Dermis lymphatic vessel endothelial cell (primary cell): ENCODE data around the gene PFDN4. TPM values are rescaled to one million over a fixed set of nuclear protein-coding genes. Genes with fewer than 3 reads are reported as not detected.

Source experiments
- total RNA-seq: library from RNA; depleted of rRNA; stranded (reverse); fragments of >200 nt; gene quantifications from 2 replicates; pipeline ENCODE4 v1.2.1, GENCODE V29; 2014

The PFDN4 gene
- total RNA-seq: 60.5 and 109 TPM in 2 replicates

GRCh38 chr20:54207743-54208547, at the start of gene PFDN4:
Gene PFDN4, plus strand, starts transcription at chr20:54208087. Its CDS starts 14 bp downstream, at chr20:54208101.

GRCh38 chr20:54173653-54174456, 34.0 kb upstream of the PFDN4 start, which contains the start of gene CYP24A1:
Gene CYP24A1, minus strand, starts transcription at chr20:54173986. Its CDS starts 407 bp downstream, at chr20:54173579.

Other genes with a start within 250 kb of the PFDN4 start
- gene BCAS1, start 137.5 kb upstream of the PFDN4 start, total RNA-seq: not detected in 2 replicates
- gene CYP24A1, start 34.1 kb upstream of the PFDN4 start, total RNA-seq: not detected in 2 replicates